Endothelial cell (in vitro differentiated cells): ENCODE measurements around the gene ZNF285. TPM values are rescaled to one million over a fixed set of nuclear protein-coding genes. Genes with fewer than 3 reads are reported as not detected.

Source experiments
- DNase-seq: peaks from one replicate; pipeline ENCODE4 v3.0.0; 2021; ENCODE audit warnings: low spot score
- H3K27ac Mint-ChIP-seq: one replicate; pipeline ENCODE4 v1.8.0; 2021; ENCODE audit warnings: mixed read lengths, inconsistent platforms; ENCODE audit not compliant: unreplicated experiment
- H3K27me3 Mint-ChIP-seq: one replicate; pipeline ENCODE4 v1.8.0; 2021; ENCODE audit warnings: mild to moderate bottlenecking, moderate library complexity, mixed read lengths, inconsistent platforms; ENCODE audit not compliant: unreplicated experiment
- H3K36me3 Mint-ChIP-seq: one replicate; pipeline ENCODE4 v1.8.0; 2021; ENCODE audit warnings: mild to moderate bottlenecking, low read depth, mixed read lengths, inconsistent platforms; ENCODE audit not compliant: unreplicated experiment
- H3K4me1 Mint-ChIP-seq: one replicate; pipeline ENCODE4 v1.8.0; 2021; ENCODE audit warnings: mild to moderate bottlenecking, mixed read lengths, inconsistent platforms; ENCODE audit not compliant: unreplicated experiment
- H3K4me3 Mint-ChIP-seq: one replicate; pipeline ENCODE4 v1.8.0; 2021; ENCODE audit warnings: mild to moderate bottlenecking, mixed read lengths, inconsistent platforms; ENCODE audit not compliant: unreplicated experiment
- H3K9me3 Mint-ChIP-seq: one replicate; pipeline ENCODE4 v1.8.0; 2021; ENCODE audit warnings: mixed read lengths, inconsistent platforms; ENCODE audit not compliant: unreplicated experiment
- CTCF ChIP-seq: fragments of 200-600 bp; sonication (generic); IDR thresholded peaks from one replicate; pipeline ENCODE4 v1.5.0; 2021; ENCODE audit warnings: antibody characterized with exemption; ENCODE audit not compliant: unreplicated experiment
- long read RNA-seq: library from polyadenylated mRNA; unstranded; transcript quantifications from one replicate; pipeline ENCODE4 v2.0.0, GENCODE V29; 2020; ENCODE audit not compliant: unreplicated experiment
- total RNA-seq: library from RNA; stranded (reverse); fragmentation: NEBNext Ultra II Directional; extraction: Animal tissue kit (Norgen Biotek cat#: 25700); gene quantifications from one replicate; pipeline ENCODE4 v1.2.1, GENCODE V29; 2021; ENCODE audit not compliant: unreplicated experiment

Gene ZNF285
- total RNA-seq = 3.2 TPM
- long read RNA-seq, full-length matches to known transcripts = 2 of 3 reads
- long read RNA-seq, partial matches to known transcripts = 0 of 3 reads
- long read RNA-seq, other reads (novel, unspliced or antisense) = 1 of 3 reads

DNA sequence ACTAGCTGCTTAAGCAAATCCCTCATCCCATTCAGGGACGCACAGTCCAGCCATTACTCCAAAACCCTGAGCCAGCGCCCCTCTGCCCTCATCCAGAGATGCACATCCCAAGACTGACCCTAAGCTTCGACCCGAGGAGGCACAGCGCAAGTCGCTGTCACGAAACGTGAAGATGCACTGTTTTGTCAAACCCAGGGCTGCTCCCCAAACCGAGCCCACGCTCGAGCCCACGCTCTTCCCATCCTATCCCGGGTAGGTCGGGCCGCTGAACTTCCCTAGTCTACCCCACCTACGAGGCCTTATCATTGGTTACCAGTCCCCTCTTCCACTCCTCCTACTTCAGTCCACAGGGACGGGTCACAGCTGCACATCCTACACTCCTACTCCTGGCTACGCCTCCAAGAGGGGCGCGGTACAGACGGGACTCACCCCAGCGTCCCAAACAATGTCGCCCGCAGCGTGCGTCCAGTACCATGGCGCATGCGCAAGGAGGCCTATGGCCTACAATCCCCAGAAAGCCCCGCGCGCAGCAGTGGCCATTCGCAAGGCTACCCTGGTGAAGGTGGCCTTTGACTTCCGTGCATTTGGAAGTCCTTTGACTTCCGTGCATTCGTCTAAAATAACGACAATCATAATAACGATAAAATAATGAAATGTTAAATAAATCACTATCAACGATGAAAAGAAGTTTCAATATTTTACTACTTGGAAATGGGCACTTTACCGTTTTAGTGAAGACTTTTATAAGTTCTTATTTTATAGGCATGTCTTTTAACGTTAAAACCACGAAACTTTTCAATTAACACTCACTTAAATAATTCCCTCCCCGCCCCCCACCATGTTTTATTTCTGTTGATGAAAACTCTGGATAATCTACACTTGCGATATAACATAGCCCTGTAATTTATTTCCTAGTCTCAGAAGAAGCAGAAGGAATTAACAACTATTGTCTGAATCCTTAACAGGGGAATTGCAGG lies at the start of gene ZNF285:
Gene ZNF285, minus strand, starts transcription at position 470 of the 977 bp plus-strand sequence. CDS start 4,395 bp downstream, outside the sequence.
- TF ChIP-seq CTCF = no peak
- DNase-seq = peak; percentile 89
- Mint-ChIP-seq H3K36me3 (peaks cover 17% of the 10 kb centered on the region), H3K9me3 (peaks cover 9% of the 10 kb centered on the region), H3K27ac (peak within 1 kb of the TSS; percentile 4), H3K4me1 (peaks cover 8% of the 10 kb centered on the region), H3K27me3 (no peaks in the 10 kb centered on the region), H3K4me3 (peak within 1 kb of the TSS; percentile 97)

- peaks cover 51% of the 10 kb centered on the region for H3K9me3 Mint-ChIP-seq
- peaks cover 49% of the 10 kb centered on the region for H3K36me3 Mint-ChIP-seq
- peak; percentile 67 for DNase-seq
- H3K4me1 Mint-ChIP-seq = peaks cover 3% of the 10 kb centered on the region
- H3K27ac Mint-ChIP-seq = peak within 1 kb of the TSS; percentile 87
- no peak for TF ChIP-seq CTCF
- H3K27me3 Mint-ChIP-seq = peaks cover 8% of the 10 kb centered on the region
- H3K4me3 Mint-ChIP-seq = peak within 1 kb of the TSS; percentile 92
Observed at GRCh38 chr19:44447916-44448674, 46.7 kb upstream of the ZNF285 start, which contains the start of gene ZNF229. TSS of gene ZNF229 (minus strand) at chr19:44448472. CDS start at chr19:44442847, 5,625 bp downstream.

DNA sequence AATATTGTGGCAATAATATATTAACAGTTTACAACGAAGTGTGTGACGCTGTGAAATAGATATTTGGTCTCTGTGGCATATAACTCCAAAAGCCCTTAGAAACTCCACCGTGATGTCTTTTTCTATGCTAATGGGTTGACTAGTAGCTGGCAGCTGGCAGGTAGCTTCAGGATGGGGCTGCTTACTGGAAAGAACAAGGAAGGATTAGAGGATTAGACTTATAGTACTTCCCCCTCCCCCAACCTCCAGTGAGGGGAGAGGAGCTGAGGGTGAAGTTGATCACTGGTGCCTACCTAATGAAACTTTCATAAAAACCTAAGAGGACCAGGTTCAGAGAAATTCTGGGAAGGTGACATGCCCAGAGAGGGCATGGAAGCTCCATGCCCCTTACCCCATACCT lies 37.0 kb upstream of the ZNF285 start:
- Mint-ChIP-seq H3K27ac (no peak overlapping the region), H3K4me3 (peak overlapping the region; percentile 59), H3K9me3 (peaks cover 16% of the 10 kb centered on the region), H3K4me1 (no peaks in the 10 kb centered on the region), H3K27me3 (no peaks in the 10 kb centered on the region), H3K36me3 (peaks cover 56% of the 10 kb centered on the region)
- no peak for DNase-seq
- TF ChIP-seq CTCF = no peak

DNA sequence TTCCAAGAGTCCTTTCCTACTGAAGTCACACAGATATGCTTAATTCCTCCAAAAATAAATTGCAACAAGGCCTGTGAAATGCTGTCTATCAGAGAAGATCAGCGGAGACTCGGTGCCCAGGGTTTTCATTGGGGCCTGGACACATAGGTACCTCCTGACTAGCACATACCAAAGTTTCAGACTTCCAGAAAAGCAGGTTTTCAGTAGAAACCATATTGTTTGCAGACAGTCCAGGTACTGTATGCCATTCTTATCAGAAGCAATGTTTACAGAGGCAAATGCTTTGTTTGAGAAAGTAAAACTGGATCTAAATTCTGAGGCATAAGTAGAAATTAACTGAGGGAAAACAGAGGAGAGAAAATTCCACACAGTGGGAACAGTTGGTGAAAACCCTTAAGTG lies 34.0 kb upstream of the ZNF285 start:
- Mint-ChIP-seq H3K36me3 (peaks cover 65% of the 10 kb centered on the region), H3K27ac (no peak overlapping the region), H3K4me3 (peak overlapping the region; percentile 20), H3K9me3 (peaks cover 18% of the 10 kb centered on the region), H3K4me1 (no peaks in the 10 kb centered on the region), H3K27me3 (no peaks in the 10 kb centered on the region)
- DNase-seq = no peak
- TF ChIP-seq CTCF = no peak
